Stimulated activated CD4-positive, alpha-beta T cell treated with anti-CD3 and anti-CD28 coated beads, Interleukin-2, amount 100 ng/mL, for 4 hours (primary cell): Measurements from ENCODE around the gene TRMT11.
"Not testable (repeated sequence)": the region's sequence is repeated elsewhere in the genome, so short reads cannot be mapped to it uniquely, and the experiment has no call there.

Experiments
- DNase-seq: peaks from one replicate; pipeline ENCODE4 v3.0.0-alpha.2; 2020; ENCODE audit warnings: low read depth

Gene TRMT11

GRCh38 chr6:125994670-125995488 is 8.5 kb downstream of the TRMT11 start:
- DNase-seq: no peak

- peak; percentile 47 for DNase-seq
These were observed 9.7 kb downstream of the TRMT11 start for GRCh38 chr6:125995972-125996580.

- DNase-seq: no peak
These were observed 16.7 kb downstream of the TRMT11 start for GRCh38 chr6:126002755-126003679.

GRCh38 chr6:126007800-126008199 is 21.5 kb downstream of the TRMT11 start:
- no peak for DNase-seq

- DNase-seq: no peak
These were observed 23.7 kb downstream of the TRMT11 start for GRCh38 chr6:126010040-126010439.

- DNase-seq: no peak
These were observed 29.5 kb downstream of the TRMT11 start for GRCh38 chr6:126015863-126016262.

GRCh38 chr6:126016591-126016990 is 30.3 kb downstream of the TRMT11 start:
- DNase-seq: no peak

GRCh38 chr6:126017668-126018067 is 31.3 kb downstream of the TRMT11 start:
- no peak for DNase-seq

- no peak for DNase-seq
These were observed 34.1 kb downstream of the TRMT11 start for GRCh38 chr6:126020305-126021050.

GRCh38 chr6:126023474-126023873 is 37.1 kb downstream of the TRMT11 start:
- DNase-seq: not testable (repeated sequence)

- no peak for DNase-seq
These were observed 39.7 kb downstream of the TRMT11 start for GRCh38 chr6:126026001-126026400.

- DNase-seq: no peak
These were observed 41.3 kb downstream of the TRMT11 start for GRCh38 chr6:126027601-126028000.

- DNase-seq: no peak
These were observed 43.7 kb downstream of the TRMT11 start for GRCh38 chr6:126030045-126030444.

GRCh38 chr6:126033696-126034095 is 47.4 kb downstream of the TRMT11 start:
- DNase-seq: no peak

GRCh38 chr6:126034656-126035055 is 48.3 kb downstream of the TRMT11 start:
- no peak for DNase-seq

- no peak for DNase-seq
These were observed 49.4 kb downstream of the TRMT11 start for GRCh38 chr6:126035764-126036163.

GRCh38 chr6:126038234-126038633 is 51.9 kb downstream of the TRMT11 start:
- DNase-seq: no peak

GRCh38 chr6:126039284-126039683 is 52.9 kb downstream of the TRMT11 start:
- DNase-seq: no peak

- DNase-seq: no peak
These were observed 54.1 kb downstream of the TRMT11 start for GRCh38 chr6:126040394-126040793.

- DNase-seq: no peak
These were observed 54.5 kb downstream of the TRMT11 start for GRCh38 chr6:126040826-126041225.

GRCh38 chr6:126041516-126041915 is 55.2 kb downstream of the TRMT11 start:
- DNase-seq: no peak

- no peak for DNase-seq
These were observed 55.7 kb downstream of the TRMT11 start for GRCh38 chr6:126042001-126042419.
